Stimulated activated CD4-positive, alpha-beta T cell treated with anti-CD3 and anti-CD28 coated beads, TNF-alpha, amount 100 ng/mL, for 48 hours (primary cell): ENCODE data around the gene PACSIN1.

Source experiments
- DNase-seq, 3 donors: peaks; one replicate each; pipeline ENCODE4 v3.0.0-alpha.2; 2020; ENCODE audit warnings: low read depth in 3 of 3

The PACSIN1 gene

GRCh38 chr6:34514593-34515472 lies 49.0 kb downstream of the PACSIN1 start:
- no peak for DNase-seq

GRCh38 chr6:34515473-34516387 lies 49.9 kb downstream of the PACSIN1 start:
- no peak for DNase-seq

GRCh38 chr6:34516391-34517324 lies 50.8 kb downstream of the PACSIN1 start:
- DNase-seq: no peak

GRCh38 chr6:34517461-34517881 lies 51.6 kb downstream of the PACSIN1 start:
- DNase-seq: no peak

- no peak for DNase-seq
These were observed 52.1 kb downstream of the PACSIN1 start for GRCh38 chr6:34517966-34518365.

GRCh38 chr6:34518669-34519365 lies 52.9 kb downstream of the PACSIN1 start:
- no peak for DNase-seq

GRCh38 chr6:34519971-34520644 lies 54.2 kb downstream of the PACSIN1 start:
- DNase-seq: no peak

GRCh38 chr6:34520645-34521462 lies 55.0 kb downstream of the PACSIN1 start:
- no peak for DNase-seq

GRCh38 chr6:34521463-34522285 lies 55.8 kb downstream of the PACSIN1 start:
- no peak for DNase-seq

GRCh38 chr6:34522761-34523160 lies 56.9 kb downstream of the PACSIN1 start:
- no peak for DNase-seq

GRCh38 chr6:34523441-34524206 lies 57.7 kb downstream of the PACSIN1 start:
- no peak for DNase-seq

- no peak for DNase-seq
These were observed 58.6 kb downstream of the PACSIN1 start for GRCh38 chr6:34524499-34524898.

- DNase-seq: no peak
These were observed 59.1 kb downstream of the PACSIN1 start for GRCh38 chr6:34524971-34525370.

GRCh38 chr6:34525431-34526175 lies 59.7 kb downstream of the PACSIN1 start:
- no peak for DNase-seq

- no peak for DNase-seq
These were observed 60.5 kb downstream of the PACSIN1 start for GRCh38 chr6:34526241-34526972.

GRCh38 chr6:34526992-34527728 lies 61.3 kb downstream of the PACSIN1 start:
- peak; percentile 94 to 98 (median 95) for DNase-seq
